NCI-H2171 (cell line): ENCODE results near the gene PDZK1.
"Not testable (repeated sequence)": the region's sequence is repeated elsewhere in the genome, so short reads cannot be mapped to it uniquely, and the experiment has no call there.

Experiments used
- DNase-seq: peaks from one replicate; lab custom pipeline; 2025; lab: John Stamatoyannopoulos, UW

The PDZK1 gene

GRCh38 chr1:145710291-145711027 lies 3.3 kb upstream of the PDZK1 start:
- DNase-seq, result no peak

GRCh38 chr1:145708063-145708462 lies 895 bp upstream of the PDZK1 start:
- no peak for DNase-seq

GRCh38 chr1:145706086-145706664 lies 993 bp downstream of the PDZK1 start:
- no peak for DNase-seq

- DNase-seq, result no peak
These were observed 1.5 kb downstream of the PDZK1 start for GRCh38 chr1:145705622-145706021.

- DNase-seq, result no peak
These were observed 4.3 kb downstream of the PDZK1 start for GRCh38 chr1:145702826-145703225.

GRCh38 chr1:145702052-145702451 lies 5.1 kb downstream of the PDZK1 start:
- no peak for DNase-seq

- DNase-seq, result no peak
These were observed 5.8 kb downstream of the PDZK1 start for GRCh38 chr1:145701306-145701862.

GRCh38 chr1:145696630-145696960 lies 10.6 kb downstream of the PDZK1 start:
- DNase-seq, result no peak

GRCh38 chr1:145695821-145696629 lies 11.1 kb downstream of the PDZK1 start:
- DNase-seq, result no peak

- DNase-seq, result no peak
These were observed 14.3 kb downstream of the PDZK1 start for GRCh38 chr1:145692785-145693443.

- no peak for DNase-seq
These were observed 16.3 kb downstream of the PDZK1 start for GRCh38 chr1:145690587-145691558.

- DNase-seq, result no peak
These were observed 17.2 kb downstream of the PDZK1 start for GRCh38 chr1:145689922-145690321.

- DNase-seq, result no peak
These were observed 18.2 kb downstream of the PDZK1 start for GRCh38 chr1:145688924-145689323.

- no peak for DNase-seq
These were observed 18.8 kb downstream of the PDZK1 start for GRCh38 chr1:145688328-145688727.

- not testable (repeated sequence) for DNase-seq
These were observed 21.1 kb downstream of the PDZK1 start for GRCh38 chr1:145686078-145686477.

- DNase-seq, result not testable (repeated sequence)
These were observed 22.3 kb downstream of the PDZK1 start for GRCh38 chr1:145684858-145685257.

GRCh38 chr1:145673217-145673616 lies 34.0 kb downstream of the PDZK1 start:
- not testable (repeated sequence) for DNase-seq

- DNase-seq, result not testable (repeated sequence)
These were observed 36.0 kb downstream of the PDZK1 start for GRCh38 chr1:145670995-145671745.

- not testable (repeated sequence) for DNase-seq
These were observed 42.2 kb downstream of the PDZK1 start for GRCh38 chr1:145665015-145665414.

GRCh38 chr1:145662502-145662901 lies 44.7 kb downstream of the PDZK1 start:
- not testable (repeated sequence) for DNase-seq
